A549 (cell line): ENCODE data around the gene B3GNT2.

Experiments used
- CHD2 ChIP-seq: fragments of 150-350 bp; IDR thresholded peaks from 2 replicates; pipeline ENCODE4 v1.6.1; 2014; ENCODE audit warnings: low read length; ENCODE audit not compliant: partially characterized antibody
- CTCF ChIP-seq: fragments of >200 bp; sonication (Bioruptor Twin); formaldehyde crosslinking; IDR thresholded peaks from 3 replicates; pipeline ENCODE4 v1.5.1; 2016
- HOXA7 ChIP-seq: fragments of 250-450 bp; sonication (Bioruptor Pico); IDR thresholded peaks from 2 replicates; pipeline ENCODE4 v1.5.0; 2020; ENCODE audit warnings: mild to moderate bottlenecking, moderate library complexity
- NPAS2 ChIP-seq: fragments of 250-450 bp; sonication (Bioruptor Pico); IDR thresholded peaks from 2 replicates; pipeline ENCODE4 v1.8.0; 2022; ENCODE audit warnings: mild to moderate bottlenecking, moderate library complexity, borderline replicate concordance
- RAD21 ChIP-seq, 2 experiments: fragments of >200 bp in 1 of 2; sonication (Bioruptor Twin) in 1 of 2; formaldehyde crosslinking in 1 of 2; IDR thresholded peaks in 1 of 2; conservative IDR thresholded peaks in 1 of 2; 2 replicates in 1 of 2; 3 replicates in 1 of 2; pipeline ENCODE4 v1.6.1; 2012 to 2018; ENCODE audit warnings: inconsistent platforms in 1 of 2
- RCOR1 ChIP-seq: fragments of 150-350 bp; IDR thresholded peaks from 2 replicates; pipeline ENCODE4 v1.6.1; 2014; ENCODE audit warnings: antibody characterized with exemption, low read length, low read depth
- SMC3 ChIP-seq: fragments of >200 bp; sonication (Bioruptor Twin); formaldehyde crosslinking; IDR thresholded peaks from 3 replicates; pipeline ENCODE4 v1.6.1; 2018; ENCODE audit warnings: inconsistent platforms
- TF ChIP-seq, protein P1 (sequence below): fragments of 200-600 bp; sonication (generic); IDR thresholded peaks from 2 replicates; pipeline ENCODE4 v1.6.1; 2016; ENCODE audit warnings: antibody characterized with exemption, mild to moderate bottlenecking, moderate library complexity

DNA sequence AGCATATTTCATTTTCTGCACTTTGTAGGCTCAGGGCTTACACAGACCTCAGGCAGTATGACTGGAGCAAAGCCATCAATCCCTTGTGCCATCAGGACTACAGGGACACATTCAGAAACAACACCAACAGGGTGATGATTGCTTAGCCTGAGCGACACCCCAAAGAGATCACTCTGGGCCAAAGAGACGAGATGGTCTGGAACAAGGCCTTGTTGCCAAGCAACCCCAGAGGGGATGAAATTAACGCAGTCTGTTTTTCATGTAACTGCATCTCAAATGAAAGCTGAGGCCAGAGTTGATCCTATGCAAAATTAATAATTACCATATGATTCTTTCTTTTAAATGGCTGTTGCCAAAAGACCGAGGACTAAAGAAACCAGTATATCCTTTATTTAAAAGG, 20.2 kb upstream of the B3GNT2 start:
- TF ChIP-seq CHD2 (no peak), CTCF (no peak), RCOR1 (no peak), HOXA7 (CRISPR knock-in tag) (no peak), NPAS2 (CRISPR knock-in tag) (no peak), SMC3 (no peak), RAD21 (conservative IDR thresholded peaks at IDR 0.05 in 1 of 2, IDR thresholded peaks at IDR 0.05 in 1 of 2) (no peak)
- TF ChIP-seq, protein P1, sequence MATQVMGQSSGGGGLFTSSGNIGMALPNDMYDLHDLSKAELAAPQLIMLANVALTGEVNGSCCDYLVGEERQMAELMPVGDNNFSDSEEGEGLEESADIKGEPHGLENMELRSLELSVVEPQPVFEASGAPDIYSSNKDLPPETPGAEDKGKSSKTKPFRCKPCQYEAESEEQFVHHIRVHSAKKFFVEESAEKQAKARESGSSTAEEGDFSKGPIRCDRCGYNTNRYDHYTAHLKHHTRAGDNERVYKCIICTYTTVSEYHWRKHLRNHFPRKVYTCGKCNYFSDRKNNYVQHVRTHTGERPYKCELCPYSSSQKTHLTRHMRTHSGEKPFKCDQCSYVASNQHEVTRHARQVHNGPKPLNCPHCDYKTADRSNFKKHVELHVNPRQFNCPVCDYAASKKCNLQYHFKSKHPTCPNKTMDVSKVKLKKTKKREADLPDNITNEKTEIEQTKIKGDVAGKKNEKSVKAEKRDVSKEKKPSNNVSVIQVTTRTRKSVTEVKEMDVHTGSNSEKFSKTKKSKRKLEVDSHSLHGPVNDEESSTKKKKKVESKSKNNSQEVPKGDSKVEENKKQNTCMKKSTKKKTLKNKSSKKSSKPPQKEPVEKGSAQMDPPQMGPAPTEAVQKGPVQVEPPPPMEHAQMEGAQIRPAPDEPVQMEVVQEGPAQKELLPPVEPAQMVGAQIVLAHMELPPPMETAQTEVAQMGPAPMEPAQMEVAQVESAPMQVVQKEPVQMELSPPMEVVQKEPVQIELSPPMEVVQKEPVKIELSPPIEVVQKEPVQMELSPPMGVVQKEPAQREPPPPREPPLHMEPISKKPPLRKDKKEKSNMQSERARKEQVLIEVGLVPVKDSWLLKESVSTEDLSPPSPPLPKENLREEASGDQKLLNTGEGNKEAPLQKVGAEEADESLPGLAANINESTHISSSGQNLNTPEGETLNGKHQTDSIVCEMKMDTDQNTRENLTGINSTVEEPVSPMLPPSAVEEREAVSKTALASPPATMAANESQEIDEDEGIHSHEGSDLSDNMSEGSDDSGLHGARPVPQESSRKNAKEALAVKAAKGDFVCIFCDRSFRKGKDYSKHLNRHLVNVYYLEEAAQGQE = no peak
